ENCODE results near the gene DKK2. TPM values are rescaled to one million over a fixed set of nuclear protein-coding genes. Genes with fewer than 3 reads are reported as not detected.

The DKK2 gene
- total RNA-seq, 1 experiment from 2014 or later: 0.11 TPM

DNA sequence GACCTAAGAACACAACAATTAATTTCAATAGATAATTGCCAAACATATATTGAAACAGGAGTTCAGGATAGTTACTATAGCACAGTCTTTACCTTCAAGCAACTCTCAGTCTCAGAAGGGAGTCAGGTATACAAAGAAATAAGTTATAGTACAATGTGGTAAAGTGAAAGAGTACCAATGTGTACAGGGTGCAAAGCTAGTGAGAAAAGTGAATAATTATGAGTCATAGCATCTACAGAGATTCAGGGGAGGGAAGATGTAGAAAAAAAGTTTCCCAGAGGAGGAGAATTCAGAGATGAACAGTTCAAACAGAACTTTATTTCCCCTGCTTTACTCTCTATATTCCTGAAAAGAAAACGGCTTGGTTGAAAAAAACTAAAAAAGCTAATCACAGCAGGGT is 22.7 kb upstream of the DKK2 start:
- no peak overlapping the region for H3T11ph ChIP-seq (ENCODE audit: low read length)
- H3K9ac ChIP-seq (ENCODE audit: extremely low read depth, insufficient read length, low read length): no peak overlapping the region
- no peaks in the 10 kb centered on the region for H3K27me3 ChIP-seq (ENCODE audit: insufficient read depth, low read length)
- no peak overlapping the region for H4K5ac ChIP-seq (ENCODE audit: insufficient read length, low read depth, low read length)
- H2BK120ac ChIP-seq (ENCODE audit: low read depth, low read length, poor library complexity, severe bottlenecking): no peak overlapping the region
- H2BK15ac ChIP-seq (ENCODE audit: low read depth, low read length): no peak overlapping the region
- H3K4me1 Mint-ChIP-seq: no peaks in the 10 kb centered on the region
- H3K23ac ChIP-seq (ENCODE audit: insufficient read length, low read depth, low read length): no peak overlapping the region
- H3K4me1 ChIP-seq (ENCODE audit: insufficient read depth, low read length): no peaks in the 10 kb centered on the region
- H4K91ac ChIP-seq (ENCODE audit: insufficient read length, low read depth, low read length): no peak overlapping the region
- no peak overlapping the region for H2BK12ac ChIP-seq (ENCODE audit: insufficient read length, low read depth, low read length)
- no peak overlapping the region for H2AK5ac ChIP-seq (ENCODE audit: insufficient read length, low read length)
- no peak overlapping the region for H2AFZ ChIP-seq (ENCODE audit: low read length)
- H3K36me3 Mint-ChIP-seq (ENCODE audit: insufficient read depth in 1 of 3, low read depth in 3 of 3): no peaks in the 10 kb centered on the region
- no peak overlapping the region for H3K4ac ChIP-seq (ENCODE audit: low read depth, low read length)
- H3K27me3 Mint-ChIP-seq (ENCODE audit: low read depth): no peaks in the 10 kb centered on the region
- no peak overlapping the region for H3K14ac ChIP-seq (ENCODE audit: insufficient read depth, low read length)
- H3K27ac ChIP-seq (ENCODE audit: insufficient read length, low read depth, low read length): no peak overlapping the region
- H3K56ac ChIP-seq (ENCODE audit: insufficient read length, low read depth, low read length): no peak overlapping the region
- no peak overlapping the region for H3K4me2 ChIP-seq (ENCODE audit: insufficient read depth, insufficient read length, low read length)
- no peak overlapping the region for H3K18ac ChIP-seq (ENCODE audit: insufficient read length, low read depth, low read length)
- H4K20me1 ChIP-seq (ENCODE audit: control insufficient read depth, insufficient read depth, insufficient read length): no peaks in the 10 kb centered on the region
- H4K8ac ChIP-seq (replicated peaks; ENCODE audit: insufficient read length, low read depth, low read length): no peak overlapping the region
- H3K79me2 ChIP-seq (ENCODE audit: insufficient read depth, low read length): no peaks in the 10 kb centered on the region
- no peaks in the 10 kb centered on the region for H3K9me3 ChIP-seq (ENCODE audit: control insufficient read depth, low read depth, low read length)
- H3K27ac Mint-ChIP-seq: no peak overlapping the region
- TF ChIP-seq, protein P1, sequence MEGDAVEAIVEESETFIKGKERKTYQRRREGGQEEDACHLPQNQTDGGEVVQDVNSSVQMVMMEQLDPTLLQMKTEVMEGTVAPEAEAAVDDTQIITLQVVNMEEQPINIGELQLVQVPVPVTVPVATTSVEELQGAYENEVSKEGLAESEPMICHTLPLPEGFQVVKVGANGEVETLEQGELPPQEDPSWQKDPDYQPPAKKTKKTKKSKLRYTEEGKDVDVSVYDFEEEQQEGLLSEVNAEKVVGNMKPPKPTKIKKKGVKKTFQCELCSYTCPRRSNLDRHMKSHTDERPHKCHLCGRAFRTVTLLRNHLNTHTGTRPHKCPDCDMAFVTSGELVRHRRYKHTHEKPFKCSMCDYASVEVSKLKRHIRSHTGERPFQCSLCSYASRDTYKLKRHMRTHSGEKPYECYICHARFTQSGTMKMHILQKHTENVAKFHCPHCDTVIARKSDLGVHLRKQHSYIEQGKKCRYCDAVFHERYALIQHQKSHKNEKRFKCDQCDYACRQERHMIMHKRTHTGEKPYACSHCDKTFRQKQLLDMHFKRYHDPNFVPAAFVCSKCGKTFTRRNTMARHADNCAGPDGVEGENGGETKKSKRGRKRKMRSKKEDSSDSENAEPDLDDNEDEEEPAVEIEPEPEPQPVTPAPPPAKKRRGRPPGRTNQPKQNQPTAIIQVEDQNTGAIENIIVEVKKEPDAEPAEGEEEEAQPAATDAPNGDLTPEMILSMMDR (conservative IDR thresholded peaks at IDR 0.05): no peak
- no peak overlapping the region for H2BK20ac ChIP-seq (ENCODE audit: low read depth, low read length, poor library complexity, severe bottlenecking)
- H3K23me2 ChIP-seq (ENCODE audit: insufficient read length, low read depth, low read length, poor library complexity, severe bottlenecking): no peaks in the 10 kb centered on the region
- WGBS (ENCODE audit: extremely low coverage, insufficient read length, low lambda C conversion rate): no CpG with 5 or more reads among the region's 1 CpG
- no peak overlapping the region for H3K4me3 Mint-ChIP-seq
- no peaks in the 10 kb centered on the region for H3K79me1 ChIP-seq (ENCODE audit: insufficient read depth, low read depth, low read length, poor library complexity, severe bottlenecking)
- no peaks in the 10 kb centered on the region for H3K9me3 Mint-ChIP-seq
- no peak for DNase-seq
- no peak overlapping the region for H2BK5ac ChIP-seq (ENCODE audit: insufficient read length, low read length)
